Panc1 (cell line): ENCODE data around the gene CRTAC1.

Experiments used
- CTCF ChIP-seq: fragments of 450-650 bp; IDR thresholded peaks from 2 replicates; pipeline ENCODE4 v1.5.1; 2017; ENCODE audit warnings: mild to moderate bottlenecking
- REST ChIP-seq, 2 experiments: IDR thresholded peaks; 2 replicates each; pipeline ENCODE4 v1.6.1; 2011 to 2012; ENCODE audit warnings: low read depth in 2 of 2, control low read depth in 1 of 2, low read length in 1 of 2, mild to moderate bottlenecking in 1 of 2, moderate library complexity in 1 of 2; ENCODE audit not compliant: insufficient read depth in 1 of 2

- TF ChIP-seq CTCF: no peak
- TF ChIP-seq REST (IDR thresholded peaks at IDR 0.05; ENCODE audit: insufficient read depth in 1 of 2, low read depth in 2 of 2, low read length in 1 of 2): no peak
Measured at GRCh38 chr10:97943294-97943693, 87.1 kb downstream of the CRTAC1 start.
